H1 (cell line): Measurements from ENCODE around the gene VIT. TPM values are rescaled to one million over a fixed set of nuclear protein-coding genes. Genes with fewer than 3 reads are reported as not detected.

ENCODE experiments used
- CTCF ChIA-PET: fragments of 300-600 bp; sonication (Branson Sonifier 250); formaldehyde crosslinking; loops from one replicate; lab custom pipeline; 2021; ENCODE audit not compliant: partially characterized antibody; lab: Charles Lee
- POLR2A ChIA-PET: fragments of 300-600 bp; sonication (Branson Sonifier 250); formaldehyde crosslinking; loops from one replicate; lab custom pipeline; 2021; ENCODE audit warnings: inconsistent platforms; ENCODE audit not compliant: partially characterized antibody; lab: Charles Lee
- DNase-seq, 2 experiments: peaks; one replicate each; pipeline versions ENCODE4 v3.0.0 to v3.0.0-alpha.2; 2010 to 2022; ENCODE audit warnings: low spot score in 2 of 2, low read depth in 1 of 2, mixed read lengths in 1 of 2
- FAIRE-seq: peaks from 2 replicates; lab custom pipeline; 2011; peaks lifted over from hg19 to GRCh38; lab: Jason Lieb, UNC
- H2AFZ ChIP-seq: 2 replicates; pipeline ENCODE4 v1.8.1; 2012; ENCODE audit warnings: low read length, inconsistent platforms
- H2AK5ac ChIP-seq: 2 replicates; pipeline ENCODE4 v1.6.1; 2013; ENCODE audit warnings: low read depth, low read length
- H2BK120ac ChIP-seq: replicated peaks from 2 replicates; pipeline ENCODE3; 2013; ENCODE audit warnings: low read depth, low read length, inconsistent platforms
- H2BK12ac ChIP-seq: 2 replicates; pipeline ENCODE4 v1.6.1; 2013; ENCODE audit warnings: low read depth, low read length
- H2BK15ac ChIP-seq: 2 replicates; pipeline ENCODE4 v1.6.1; 2013; ENCODE audit warnings: low read length
- H2BK20ac ChIP-seq: 2 replicates; pipeline ENCODE4 v1.6.1; 2013; ENCODE audit warnings: low read length
- H2BK5ac ChIP-seq: 2 replicates; pipeline ENCODE4 v1.6.1; 2013; ENCODE audit warnings: low read depth, low read length
- H3K14ac ChIP-seq: 2 replicates; pipeline ENCODE4 v1.6.1; 2013; ENCODE audit warnings: inconsistent platforms; ENCODE audit not compliant: insufficient read length
- H3K18ac ChIP-seq: 2 replicates; pipeline ENCODE4 v1.6.1; 2013; ENCODE audit warnings: low read length; ENCODE audit errors: extremely low read depth
- H3K23ac ChIP-seq: 2 replicates; pipeline ENCODE4 v1.6.1; 2013; ENCODE audit warnings: inconsistent platforms; ENCODE audit not compliant: insufficient read length
- H3K23me2 ChIP-seq: 2 replicates; pipeline ENCODE4 v1.6.1; 2013; ENCODE audit warnings: low read depth, low read length
- H3K27ac ChIP-seq: 2 replicates; pipeline ENCODE4 v1.6.1; 2011; ENCODE audit warnings: low read depth, low read length, inconsistent platforms
- H3K27me3 ChIP-seq, 4 experiments: replicated peaks in 1 of 4; 1 replicate in 1 of 4; 2 replicates in 3 of 4; pipeline versions ENCODE4 v1.6.1 to v1.8.1; 2011 to 2013; ENCODE audit warnings: low read length in 3 of 4, mild to moderate bottlenecking in 3 of 4, inconsistent platforms in 2 of 4, mixed read lengths in 2 of 4, moderate library complexity in 1 of 4; ENCODE audit not compliant: control insufficient read depth in 3 of 4, insufficient read depth in 3 of 4; ENCODE audit errors: extremely low read depth in 1 of 4
- H3K36me3 ChIP-seq, 4 experiments: 2 replicates each; pipeline versions ENCODE4 v1.6.1 to v1.8.1; 2011 to 2013; ENCODE audit warnings: mild to moderate bottlenecking in 4 of 4, low read length in 3 of 4, moderate library complexity in 2 of 4, control low read depth in 1 of 4, inconsistent platforms in 1 of 4; ENCODE audit not compliant: insufficient read depth in 4 of 4, control insufficient read depth in 2 of 4
- H3K4ac ChIP-seq: replicated peaks from 2 replicates; pipeline ENCODE3; 2013; ENCODE audit warnings: low read length, low read depth, mixed read lengths, inconsistent platforms; ENCODE audit not compliant: insufficient read length
- H3K4me1 ChIP-seq, 4 experiments: replicated peaks in 1 of 4; 1 replicate in 1 of 4; 2 replicates in 3 of 4; pipeline versions ENCODE4 v1.6.1 to v1.8.1; 2011 to 2013; ENCODE audit warnings: low read length in 3 of 4, inconsistent platforms in 2 of 4, mixed read lengths in 1 of 4; ENCODE audit not compliant: insufficient read depth in 4 of 4, control insufficient read depth in 3 of 4
- H3K4me2 ChIP-seq, 2 experiments: 2 replicates each; pipeline versions ENCODE4 v1.6.1 to v1.8.1; 2011 to 2013; ENCODE audit warnings: low read depth in 2 of 2, low read length in 2 of 2, control low read depth in 1 of 2, inconsistent platforms in 1 of 2, mild to moderate bottlenecking in 1 of 2; ENCODE audit not compliant: insufficient read depth in 1 of 2
- H3K4me3 ChIP-seq, 4 experiments: fragments of 200-600, 300-600 bp in 1 of 4; sonication (generic), shearing (Covaris generic), sonication (Bioruptor Twin) in 1 of 4; 2 replicates each; pipeline versions ENCODE4 v1.5.1 to v1.8.1; 2011 to 2016; ENCODE audit warnings: low read length in 4 of 4, low read depth in 3 of 4, control low read depth in 2 of 4, inconsistent platforms in 2 of 4, mild to moderate bottlenecking in 2 of 4, mixed read lengths in 1 of 4, moderate library complexity in 1 of 4; ENCODE audit not compliant: insufficient read depth in 2 of 4; ENCODE audit errors: extremely low read depth in 1 of 4
- H3K56ac ChIP-seq: replicated peaks from 2 replicates; pipeline ENCODE3; 2013; ENCODE audit warnings: low read depth, mild to moderate bottlenecking, mixed read lengths, low read length, inconsistent platforms; ENCODE audit not compliant: insufficient read length
- H3K79me1 ChIP-seq: 2 replicates; pipeline ENCODE4 v1.6.1; 2013; ENCODE audit warnings: low read depth, low read length, control low read depth
- H3K79me2 ChIP-seq, 2 experiments: 2 replicates each; pipeline versions ENCODE4 v1.6.1 to v1.8.1; 2012 to 2013; ENCODE audit warnings: low read length in 2 of 2, mild to moderate bottlenecking in 2 of 2, inconsistent platforms in 1 of 2; ENCODE audit not compliant: insufficient read depth in 2 of 2, control insufficient read depth in 1 of 2
- H3K9ac ChIP-seq, 4 experiments: replicated peaks in 1 of 4; 1 replicate in 1 of 4; 2 replicates in 3 of 4; pipeline versions ENCODE4 v1.6.1 to v1.8.1; 2011 to 2013; ENCODE audit warnings: low read depth in 3 of 4, low read length in 3 of 4, control low read depth in 2 of 4, mild to moderate bottlenecking in 2 of 4, moderate library complexity in 2 of 4, inconsistent platforms in 1 of 4; ENCODE audit errors: extremely low read depth in 1 of 4
- H3K9me3 ChIP-seq, 2 experiments: 2 replicates each; pipeline versions ENCODE4 v1.6.1 to v1.8.1; 2012 to 2013; ENCODE audit warnings: mild to moderate bottlenecking in 2 of 2, moderate library complexity in 2 of 2, control low read depth in 1 of 2, inconsistent platforms in 1 of 2, low read depth in 1 of 2, low read length in 1 of 2, mixed read lengths in 1 of 2; ENCODE audit not compliant: insufficient read depth in 2 of 2
- H4K20me1 ChIP-seq, 2 experiments: replicated peaks in 1 of 2; 2 replicates each; pipeline versions ENCODE3 to v1.8.1; 2011 to 2013; ENCODE audit warnings: inconsistent platforms in 2 of 2, low read length in 2 of 2, mild to moderate bottlenecking in 1 of 2; ENCODE audit not compliant: insufficient read depth in 2 of 2, control insufficient read depth in 1 of 2
- H4K5ac ChIP-seq: 2 replicates; pipeline ENCODE4 v1.6.1; 2013; ENCODE audit warnings: low read length, low read depth, mixed read lengths, inconsistent platforms; ENCODE audit not compliant: insufficient read length
- H4K8ac ChIP-seq: 2 replicates; pipeline ENCODE4 v1.8.0; 2013; ENCODE audit warnings: mild to moderate bottlenecking, moderate library complexity, low read length, inconsistent platforms; ENCODE audit not compliant: insufficient read depth; ENCODE audit errors: extremely low read depth
- H4K91ac ChIP-seq: replicated peaks from 2 replicates; pipeline ENCODE3; 2013; ENCODE audit warnings: low read length, mixed read lengths, inconsistent platforms; ENCODE audit not compliant: insufficient read length
- GABPA ChIP-seq: IDR thresholded peaks from 2 replicates; pipeline ENCODE4 v1.6.1; 2011; ENCODE audit warnings: mild to moderate bottlenecking, low read length, moderate library complexity, borderline replicate concordance; ENCODE audit not compliant: insufficient read depth
- SRF ChIP-seq: IDR thresholded peaks from 2 replicates; pipeline ENCODE4 v1.6.1; 2011; ENCODE audit warnings: mild to moderate bottlenecking, low read depth, low read length, moderate library complexity
- polyA plus RNA-seq, 7 experiments: library from polyadenylated mRNA; depleted of rRNA in 3 of 7; stranded (reverse) in 5 of 7; unstranded in 2 of 7; fragments of >200 nt in 5 of 7; fragments of 200-250 nt in 2 of 7; gene quantifications; 1 replicate in 5 of 7; 2 replicates in 1 of 7; 4 replicates in 1 of 7; pipeline versions ENCODE4 v1.2.1 to v1.2.3, GENCODE V29; 2011 to 2013; ENCODE audit warnings: missing spikeins in 2 of 7, mixed read lengths in 2 of 7
- total RNA-seq: library from RNA; stranded (reverse); fragmentation: NEBNext Ultra II Directional; extraction: Animal tissue kit (Norgen Biotek cat#: 25700); gene quantifications from 2 replicates; pipeline ENCODE4 v1.2.1, GENCODE V29; 2021

VIT gene
- total and polyA plus RNA-seq, 2 of the 8 experiments (the other 6 are each of a cell fraction or from before 2014, with no cell fraction given), result 0.03 TPM; not detected in 1

DNA sequence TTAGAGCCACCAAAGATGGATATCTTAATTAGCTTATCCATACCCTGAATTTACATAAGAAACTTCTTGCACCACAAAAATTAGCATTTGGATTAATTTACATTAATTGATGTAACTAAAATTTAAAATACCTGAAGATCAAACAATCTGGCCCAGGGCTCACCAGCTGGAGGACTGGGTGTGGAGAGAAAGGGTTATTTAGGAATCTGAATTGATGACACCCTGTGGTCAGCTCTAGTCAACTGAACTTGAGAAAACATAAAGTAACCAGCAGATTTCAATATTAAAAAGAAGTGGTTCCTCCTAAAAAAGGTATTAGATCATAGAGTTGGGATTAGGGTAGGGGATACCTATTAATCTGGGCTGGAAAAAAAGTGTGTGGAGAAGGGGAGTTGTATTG lies 147.3 kb downstream of the VIT start:
- peaks cover 0 to 5% (median 2%) of the 10 kb centered on the region in 4 experiments; a peak in 3 of 7 replicates for H3K4me1 ChIP-seq
- no peak overlapping the region for H2BK5ac ChIP-seq
- no peak overlapping the region for H3K4ac ChIP-seq
- no peak overlapping the region for H4K8ac ChIP-seq
- H3K23me2 ChIP-seq, result no peaks in the 10 kb centered on the region
- ChIA-PET POLR2A (no interaction called here), CTCF (interaction anchor here (0.6 to 1.8 kb wide), 3 partner anchors 9 to 339 kb away, joined by 3 read pairs; no protein-coding TSS in a partner anchor)
- H2BK20ac ChIP-seq, result no peak overlapping the region
- no peaks in the 10 kb centered on the region for H3K79me2 ChIP-seq
- peaks cover 0 to 3% (median 1%) of the 10 kb centered on the region in 4 experiments; a peak in 3 of 8 replicates for H3K36me3 ChIP-seq
- no peaks in the 10 kb centered on the region for H3K27me3 ChIP-seq
- DNase-seq (no peak), FAIRE-seq (no peak)
- TF ChIP-seq SRF, result no peak
- TF ChIP-seq GABPA, result no peak
- H3K18ac ChIP-seq, result no peak overlapping the region
- H3K4me2 ChIP-seq, result no peak overlapping the region
- H3K23ac ChIP-seq, result no peak overlapping the region
- no peak overlapping the region for H3K14ac ChIP-seq
- no peaks in the 10 kb centered on the region; the same call in 1 of the 2 replicates for H3K79me1 ChIP-seq
- no peak overlapping the region for H2AK5ac ChIP-seq
- H2BK15ac ChIP-seq, result no peak overlapping the region
- no peak overlapping the region for H3K27ac ChIP-seq
- H3K9me3 ChIP-seq, result no peaks in the 10 kb centered on the region
- no peak overlapping the region for H2BK12ac ChIP-seq
- no peak overlapping the region for H3K9ac ChIP-seq
- H2BK120ac ChIP-seq, result no peak overlapping the region
- no peaks in the 10 kb centered on the region for H4K20me1 ChIP-seq
- H3K56ac ChIP-seq, result no peak overlapping the region
- H4K91ac ChIP-seq, result no peak overlapping the region
- H4K5ac ChIP-seq, result no peak overlapping the region
- no peak overlapping the region for H2AFZ ChIP-seq
- H3K4me3 ChIP-seq, result no peak overlapping the region
